Heart left ventricle (tissue), 16 donors: ENCODE measurements around the gene NKD1. TPM values are rescaled to one million over a fixed set of nuclear protein-coding genes. Genes with fewer than 3 reads are reported as not detected.
A peak's percentile ranks its signal among the peaks of the same experiment; 100 is the strongest.

Experiments used
- ATAC-seq, 4 donors: fragments of 200-7000 bp; cut with Tn5 transposase; one replicate each; pipeline ENCODE4 v1.9.1; 2020 to 2022; ENCODE audit warnings: moderate library complexity in 4 of 4, mild to moderate bottlenecking in 3 of 4, moderate number of reproducible peaks in 1 of 4
- DNase-seq, 5 donors: peaks; one replicate each; pipeline ENCODE4 v3.0.0-alpha.2; 2020
- H3K27ac ChIP-seq, 12 donors: fragments of 200-600 bp; sonication (generic) in 4 of 12; one replicate each; pipeline versions ENCODE4 v1.5.0 to v1.8.0; 2016 to 2022; ENCODE audit warnings: mild to moderate bottlenecking in 2 of 12
- H3K27me3 ChIP-seq, 9 donors: fragments of 200-600 bp; sonication (generic) in 2 of 9; one replicate each; pipeline versions ENCODE4 v1.5.1 to v1.8.0; 2016 to 2022; ENCODE audit warnings: mild to moderate bottlenecking in 3 of 9
- H3K36me3 ChIP-seq, 9 donors: fragments of 200-600 bp; sonication (generic) in 2 of 9; one replicate each; pipeline versions ENCODE4 v1.5.0 to v1.8.0; 2018 to 2022; ENCODE audit warnings: mild to moderate bottlenecking in 2 of 9
- H3K4me1 ChIP-seq, 12 donors: fragments of 200-600 bp; sonication (generic) in 4 of 12; one replicate each; pipeline versions ENCODE4 v1.5.0 to v1.8.0; 2016 to 2022; ENCODE audit warnings: mild to moderate bottlenecking in 3 of 12
- H3K4me3 ChIP-seq, 12 donors: fragments of 200-600 bp; sonication (generic) in 4 of 12; one replicate each; pipeline versions ENCODE4 v1.5.0 to v1.8.0; 2017 to 2022; ENCODE audit warnings: mild to moderate bottlenecking in 9 of 12, moderate library complexity in 4 of 12
- H3K9me3 ChIP-seq, 12 donors: fragments of 200-600 bp; sonication (generic) in 4 of 12; one replicate each; pipeline versions ENCODE4 v1.5.0 to v1.8.0; 2016 to 2022; ENCODE audit warnings: mild to moderate bottlenecking in 1 of 12
- POLR2A ChIP-seq, 2 donors: fragments of 450-650 bp; IDR thresholded peaks; one replicate each; pipeline ENCODE4 v1.6.1; 2017; ENCODE audit warnings: antibody characterized with exemption in 2 of 2, mild to moderate bottlenecking in 2 of 2, moderate library complexity in 2 of 2
- WGBS, 4 donors: extraction: QIAGEN DNeasy Blood & Tissue Kit in 2 of 4; methylation state at CpG; one replicate each; pipeline versions ENCODE4 v1.1.5 to v1.1.7; 2013 to 2018; 5-methylcytosine and 5-hydroxymethylcytosine counted together
- intact Hi-C, 10 donors: fragments of 100-400 bp; cut with DNase I; formaldehyde crosslinking; loops; one replicate each; pipeline versions ENCODE4 v1.11.1 to v1.14.2; 2022
- polyA plus RNA-seq, 2 donors: library from polyadenylated mRNA; stranded (reverse); fragments of 200-250 nt; gene quantifications; one replicate each; pipeline ENCODE4 v1.2.3, GENCODE V29; 2013
- total RNA-seq, 9 donors: library from RNA; depleted of rRNA in 2 of 9; stranded (reverse); fragments of >200 nt in 2 of 9; fragmentation: NEBNext Ultra II Directional in 3 of 9; extraction: Animal tissue kit (Norgen Biotek cat#: 25700) in 3 of 9; gene quantifications; one replicate each; pipeline versions ENCODE4 v1.1.0 to v1.2.4, GENCODE V29; 2016 to 2023
- TF ChIP-seq, protein P1 (sequence below), 12 donors: fragments of 200-600 bp; sonication (generic) in 4 of 12; IDR thresholded peaks; one replicate each; pipeline versions ENCODE4 v1.5.0 to v1.8.0; 2018 to 2022; ENCODE audit warnings: antibody characterized with exemption in 12 of 12, mild to moderate bottlenecking in 5 of 12
- donor health status: ischemic (EF 13 %, LVEDD 7.1; RV severe dilation, severe dysfunction).
- donor health status: healthy with polysubstance abuse.
- donor health status: DM: no; HTN: yes; CAD: no.
- donor health status: DM: no; HTN: no; CAD: no.
- donor health status: ischemic (EF 25% LVEDD 6.9; RV normal size, moderate dysfunction).
- donor health status: ischemic (EF 25% LVEDD 5.7; RV mildly dilated, moderate dysfunction).
- donor health status: healthy.
- donor health status: DM: yes; HTN: yes; CAD: no.
- donor health status: ischemic (EF 35%, LVEDD 5.7; RV mildly dilated, moderate dysfunction).
- donor health status: nonischemic (EF 11% LVEDD 7.7; RV severe dilation, severe dysfunction).
- donor health status: DM: yes; HTN: yes; CAD: no.
- donor health status: PGD.
- donor health status: ischemic (EF 29% LVEDD 5.4; RV normal size, mild dysfunction).
- donor health status: nonischemic (EF 23%, LVEDD 6.1; RV moderate dilation, normal function).

NKD1 gene
- total and polyA plus RNA-seq, 11 donors = 0.05 to 1.0 (median 0.26) TPM

DNA sequence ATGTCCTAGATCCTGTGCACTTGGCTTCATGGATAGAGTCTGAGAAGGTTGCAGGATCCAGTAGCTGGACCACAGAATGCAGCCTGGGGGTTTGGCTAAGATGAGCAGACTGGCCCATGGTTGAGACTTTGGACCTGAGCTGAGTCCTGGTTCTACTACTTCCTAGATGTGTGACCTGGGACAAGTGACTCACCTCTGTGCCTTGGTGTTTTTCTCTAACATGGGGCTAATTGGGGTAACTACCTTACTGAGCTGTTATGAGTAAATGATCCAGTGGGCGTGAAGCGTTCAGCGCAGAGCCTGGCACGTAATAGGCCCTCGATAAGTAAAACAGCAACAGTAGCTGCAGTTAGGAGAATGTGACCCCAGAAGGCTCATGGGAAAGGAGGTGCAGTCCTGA lies 94.2 kb downstream of the NKD1 start:
- no peak overlapping the region for H3K27ac ChIP-seq
- H3K4me1 ChIP-seq = peaks cover 0 to 5% (median 0%) of the 10 kb centered on the region in 12 donors
- WGBS, 4 donors = 93 to 98% (median 94%) methylated on average over 5 of the region's 5 CpGs
- DNase-seq (no peak), ATAC-seq (no peak)
- no peak for TF ChIP-seq POLR2A (IDR thresholded peaks at IDR 0.05)
- TF ChIP-seq, protein P1, sequence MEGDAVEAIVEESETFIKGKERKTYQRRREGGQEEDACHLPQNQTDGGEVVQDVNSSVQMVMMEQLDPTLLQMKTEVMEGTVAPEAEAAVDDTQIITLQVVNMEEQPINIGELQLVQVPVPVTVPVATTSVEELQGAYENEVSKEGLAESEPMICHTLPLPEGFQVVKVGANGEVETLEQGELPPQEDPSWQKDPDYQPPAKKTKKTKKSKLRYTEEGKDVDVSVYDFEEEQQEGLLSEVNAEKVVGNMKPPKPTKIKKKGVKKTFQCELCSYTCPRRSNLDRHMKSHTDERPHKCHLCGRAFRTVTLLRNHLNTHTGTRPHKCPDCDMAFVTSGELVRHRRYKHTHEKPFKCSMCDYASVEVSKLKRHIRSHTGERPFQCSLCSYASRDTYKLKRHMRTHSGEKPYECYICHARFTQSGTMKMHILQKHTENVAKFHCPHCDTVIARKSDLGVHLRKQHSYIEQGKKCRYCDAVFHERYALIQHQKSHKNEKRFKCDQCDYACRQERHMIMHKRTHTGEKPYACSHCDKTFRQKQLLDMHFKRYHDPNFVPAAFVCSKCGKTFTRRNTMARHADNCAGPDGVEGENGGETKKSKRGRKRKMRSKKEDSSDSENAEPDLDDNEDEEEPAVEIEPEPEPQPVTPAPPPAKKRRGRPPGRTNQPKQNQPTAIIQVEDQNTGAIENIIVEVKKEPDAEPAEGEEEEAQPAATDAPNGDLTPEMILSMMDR (IDR thresholded peaks at IDR 0.05) = no peak
- H3K4me3 ChIP-seq = no peak overlapping the region
- intact Hi-C loops = loop anchor here in 1 of 10 donors (10.0 kb wide), 1 partner anchor 258 kb away; no protein-coding TSS in a partner anchor
- no peaks in the 10 kb centered on the region for H3K27me3 ChIP-seq
- no peaks in the 10 kb centered on the region for H3K9me3 ChIP-seq
- no peaks in the 10 kb centered on the region for H3K36me3 ChIP-seq

DNA sequence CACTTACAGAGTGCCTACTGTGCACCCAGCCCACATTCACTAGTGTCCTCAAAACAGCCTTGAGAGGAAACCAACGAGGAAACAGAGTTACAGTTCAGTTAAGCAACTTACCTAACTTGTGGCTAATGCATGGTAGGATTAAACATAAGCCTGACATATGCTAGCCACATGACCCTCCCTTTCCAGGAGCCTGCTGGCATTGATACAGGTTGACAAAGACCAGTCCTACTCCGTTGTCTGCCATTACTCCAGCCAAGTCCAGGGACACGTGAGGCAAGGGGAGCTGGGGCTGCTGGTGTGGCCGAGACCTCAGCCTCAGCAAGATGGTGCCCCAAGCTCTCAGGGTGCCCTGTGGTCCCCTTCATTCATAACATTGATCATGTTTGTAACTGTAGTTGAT lies 95.0 kb downstream of the NKD1 start:
- intact Hi-C loops = loop anchor here in 1 of 10 donors (10.0 kb wide), 1 partner anchor 258 kb away; no protein-coding TSS in a partner anchor
- WGBS, 4 donors = 76 to 86% (median 82%) methylated on average over 4 of the region's 4 CpGs
- no peak overlapping the region for H3K27ac ChIP-seq
- no peak overlapping the region for H3K4me3 ChIP-seq
- ATAC-seq (no peak), DNase-seq (no peak)
- H3K27me3 ChIP-seq = no peaks in the 10 kb centered on the region
- no peaks in the 10 kb centered on the region for H3K36me3 ChIP-seq
- H3K9me3 ChIP-seq = no peaks in the 10 kb centered on the region
- peaks cover 0 to 5% (median 0%) of the 10 kb centered on the region in 12 donors for H3K4me1 ChIP-seq
- TF ChIP-seq POLR2A (IDR thresholded peaks at IDR 0.05) = no peak
- TF ChIP-seq, protein P1 (IDR thresholded peaks at IDR 0.05) = no peak

DNA sequence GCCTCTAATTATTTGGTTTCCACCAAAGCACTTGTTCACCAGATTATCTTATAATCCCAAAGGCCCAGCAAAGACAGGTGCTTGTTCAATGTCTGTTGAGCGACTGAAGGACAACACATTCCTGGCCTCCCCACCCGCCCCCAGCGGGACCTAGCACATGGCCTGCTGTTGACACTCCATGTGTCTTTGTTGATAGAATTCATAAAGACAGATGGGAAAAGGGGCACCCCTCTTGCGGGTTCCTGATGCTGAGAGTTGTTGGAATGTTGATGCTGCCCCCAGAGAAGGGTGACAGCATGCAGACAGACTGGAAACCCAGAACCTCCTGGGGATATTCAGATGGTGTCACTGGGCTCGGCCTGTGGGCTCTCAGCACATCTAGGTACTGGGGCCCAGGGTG lies 96.0 kb downstream of the NKD1 start:
- intact Hi-C loops = loop anchor here in 1 of 10 donors (10.0 kb wide), 1 partner anchor 259 kb away; no protein-coding TSS in a partner anchor
- Histone ChIP-seq H3K27ac (no peak overlapping the region), H3K36me3 (no peaks in the 10 kb centered on the region), H3K9me3 (no peaks in the 10 kb centered on the region), H3K27me3 (no peaks in the 10 kb centered on the region), H3K4me1 (peaks cover 0 to 5% (median 0%) of the 10 kb centered on the region in 12 donors), H3K4me3 (no peak overlapping the region)
- DNase-seq = no peak
- TF ChIP-seq, protein P1 (IDR thresholded peaks at IDR 0.05) = no peak
- no peak for TF ChIP-seq POLR2A (IDR thresholded peaks at IDR 0.05)
- WGBS, 4 donors = 81 to 92% (median 85%) methylated on average over 5 of the region's 5 CpGs
- no peak for ATAC-seq

DNA sequence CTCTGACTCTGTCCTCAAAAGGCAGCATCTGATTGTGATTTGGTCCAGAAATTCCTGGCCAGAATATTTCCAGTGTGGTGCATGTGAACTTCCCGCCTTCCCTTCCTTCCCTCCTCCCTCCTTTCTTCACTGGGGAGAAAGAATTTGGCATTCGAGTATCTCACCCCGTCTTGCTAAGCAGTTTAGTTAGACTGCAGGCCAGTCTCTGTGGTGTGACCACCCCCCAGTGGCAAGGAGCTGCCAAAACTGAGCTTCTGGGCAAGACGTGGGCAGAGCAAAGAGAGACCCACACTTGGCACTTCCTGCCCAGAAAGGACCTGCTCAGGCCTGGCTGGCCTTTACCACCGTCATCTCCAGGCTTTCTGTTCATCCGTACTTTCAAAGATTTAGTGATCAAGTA lies 96.5 kb downstream of the NKD1 start:
- WGBS, 4 donors = 35 to 44% (median 39%) methylated on average over 6 of the region's 6 CpGs
- H3K4me1 ChIP-seq = peaks cover 0 to 5% (median 0%) of the 10 kb centered on the region in 12 donors
- intact Hi-C loops = loop anchor here in 2 of 10 donors (5.0 to 10.0 kb wide), 2 partner anchors 260 to 262 kb away; no protein-coding TSS in a partner anchor
- H3K36me3 ChIP-seq = no peaks in the 10 kb centered on the region
- H3K9me3 ChIP-seq = no peaks in the 10 kb centered on the region
- H3K27me3 ChIP-seq = no peaks in the 10 kb centered on the region
- no peak overlapping the region for H3K27ac ChIP-seq
- peak in 3 of 4 donors; percentile 61 to 74 (median 71) for ATAC-seq
- no peak overlapping the region for H3K4me3 ChIP-seq
- DNase-seq = no peak
- TF ChIP-seq, protein P1 (IDR thresholded peaks at IDR 0.05) = peak in 11 of 12 donors; percentile 11 to 58 (median 37)
- TF ChIP-seq POLR2A (IDR thresholded peaks at IDR 0.05) = no peak
